CD4-positive, alpha-beta T cell treated with Interleukin-4 for 1 hour (primary cell): ENCODE results near the gene RNF167.

ENCODE experiments used
- DNase-seq, 2 donors: peaks; one replicate each; pipeline ENCODE4 v3.0.0-alpha.2; 2020 to 2022

RNF167 gene

GRCh38 chr17:4958102-4958501 lies 18.0 kb downstream of the RNF167 start:
- DNase-seq = no peak

- no peak for DNase-seq
Measured at GRCh38 chr17:4959261-4959965, 19.3 kb downstream of the RNF167 start.

GRCh38 chr17:4960279-4960922 lies 20.3 kb downstream of the RNF167 start:
- DNase-seq = no peak

- DNase-seq = no peak
Measured at GRCh38 chr17:4965311-4965986, 25.4 kb downstream of the RNF167 start.

- peak; percentile 99 for DNase-seq
Measured at GRCh38 chr17:4966844-4967538, 26.9 kb downstream of the RNF167 start.

GRCh38 chr17:4967539-4968485 lies 27.7 kb downstream of the RNF167 start, which contains the start of gene SPAG7:
Gene SPAG7 (minus strand): TSS chr17:4967817. CDS start chr17:4967804, 13 bp downstream.
- peak; percentile 95 to 97 for DNase-seq

GRCh38 chr17:4968486-4969046 lies 28.5 kb downstream of the RNF167 start:
- no peak for DNase-seq

GRCh38 chr17:4969047-4969550 lies 29.0 kb downstream of the RNF167 start:
- no peak for DNase-seq

- no peak for DNase-seq
Measured at GRCh38 chr17:4969551-4970173, 29.6 kb downstream of the RNF167 start.

GRCh38 chr17:4970273-4970672 lies 30.2 kb downstream of the RNF167 start:
- DNase-seq = no peak

- no peak for DNase-seq
Measured at GRCh38 chr17:4971826-4972225, 31.8 kb downstream of the RNF167 start.

GRCh38 chr17:4972322-4972721 lies 32.3 kb downstream of the RNF167 start:
- no peak for DNase-seq

GRCh38 chr17:4972752-4973151 lies 32.7 kb downstream of the RNF167 start:
- no peak for DNase-seq

GRCh38 chr17:4973256-4974114 lies 33.4 kb downstream of the RNF167 start:
- no peak for DNase-seq

- no peak for DNase-seq
Measured at GRCh38 chr17:4974115-4974670, 34.1 kb downstream of the RNF167 start.

- DNase-seq = no peak
Measured at GRCh38 chr17:4978726-4979125, 38.7 kb downstream of the RNF167 start.

- DNase-seq = peak; percentile 29 to 78
Measured at GRCh38 chr17:4980644-4981216, 40.7 kb downstream of the RNF167 start.

GRCh38 chr17:4982305-4982704 lies 42.2 kb downstream of the RNF167 start:
- no peak for DNase-seq

- DNase-seq = no peak
Measured at GRCh38 chr17:4986403-4986802, 46.3 kb downstream of the RNF167 start.
